NCI-H2227 treated with DMSO at 0.1 percent for 48 hours (cell line): Measurements from ENCODE around the gene MAG.

Experiments used
- DNase-seq: peaks from one replicate; lab custom pipeline; 2025; lab: John Stamatoyannopoulos, UW

MAG gene

GRCh38 chr19:35318679-35319448 is 26.9 kb downstream of the MAG start:
- DNase-seq = no peak

DNA sequence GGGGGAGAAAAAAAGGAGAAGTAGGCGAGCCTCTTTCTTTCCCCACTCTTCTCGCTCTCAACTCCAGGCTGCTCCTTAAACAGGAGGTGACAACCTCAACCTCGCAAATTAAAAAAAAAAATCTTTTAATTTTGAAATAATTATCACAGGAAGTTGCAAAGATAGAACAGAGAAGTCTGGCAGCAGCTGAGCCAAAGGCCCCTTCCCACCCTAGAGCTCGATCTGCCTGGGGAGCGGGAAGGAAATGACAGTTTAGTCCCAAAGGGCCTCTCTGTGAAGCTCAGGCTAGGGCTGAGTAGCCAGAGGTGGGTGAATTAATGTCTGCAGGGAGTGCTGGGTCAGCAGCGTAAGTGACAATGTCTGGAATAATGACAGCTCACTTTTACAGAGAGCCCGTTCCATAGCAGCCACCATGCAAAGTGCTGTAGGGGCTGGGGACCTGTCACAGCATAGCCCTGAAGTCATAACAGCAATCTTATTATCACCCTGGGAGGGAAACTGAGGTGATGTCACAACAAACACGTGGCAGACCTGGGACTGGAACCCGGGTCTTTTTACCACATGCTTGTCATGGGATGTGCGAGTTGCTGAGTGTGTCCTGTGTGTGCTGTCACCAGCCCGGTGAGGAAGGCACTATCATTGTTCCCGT is 28.2 kb downstream of the MAG start:
- DNase-seq = peak; percentile 35

DNA sequence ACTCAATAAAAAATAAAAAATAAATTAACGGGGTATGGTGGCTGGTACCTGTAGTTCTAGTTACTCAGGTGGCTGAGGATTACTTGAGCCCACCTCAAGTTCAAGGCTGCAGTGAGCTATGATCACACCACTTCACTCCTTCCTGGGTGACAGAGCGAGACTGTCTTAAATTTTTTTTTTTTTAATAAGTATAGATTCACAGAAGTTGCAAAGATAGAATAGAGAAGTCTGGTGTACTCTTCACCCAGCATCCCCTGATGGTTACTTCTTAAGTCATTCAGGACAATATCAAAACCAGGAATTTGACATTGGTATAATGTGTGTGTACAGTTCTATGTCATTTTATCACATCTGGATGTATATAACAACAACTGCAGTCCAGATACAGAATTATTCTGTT is 29.3 kb downstream of the MAG start:
- DNase-seq = no peak

DNA sequence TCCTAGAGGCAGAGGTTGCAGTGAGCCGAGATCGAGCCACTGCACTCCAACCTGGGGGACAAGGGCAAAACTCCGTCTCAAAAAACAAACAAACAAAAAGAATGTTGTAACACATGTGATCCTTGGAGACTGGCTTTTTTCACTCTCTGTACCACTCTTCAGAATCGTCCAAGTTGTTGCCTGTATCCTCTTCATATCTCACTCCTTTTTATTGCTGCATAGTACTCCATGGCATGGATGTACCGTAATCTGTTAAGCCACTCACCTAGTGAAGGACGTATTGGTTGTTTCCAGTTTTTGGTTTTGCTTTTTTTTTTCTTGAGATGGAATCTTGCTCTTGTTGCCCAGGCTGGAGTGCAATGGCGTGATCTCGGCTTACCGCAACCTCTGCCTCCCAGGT is 30.1 kb downstream of the MAG start:
- DNase-seq = no peak

DNA sequence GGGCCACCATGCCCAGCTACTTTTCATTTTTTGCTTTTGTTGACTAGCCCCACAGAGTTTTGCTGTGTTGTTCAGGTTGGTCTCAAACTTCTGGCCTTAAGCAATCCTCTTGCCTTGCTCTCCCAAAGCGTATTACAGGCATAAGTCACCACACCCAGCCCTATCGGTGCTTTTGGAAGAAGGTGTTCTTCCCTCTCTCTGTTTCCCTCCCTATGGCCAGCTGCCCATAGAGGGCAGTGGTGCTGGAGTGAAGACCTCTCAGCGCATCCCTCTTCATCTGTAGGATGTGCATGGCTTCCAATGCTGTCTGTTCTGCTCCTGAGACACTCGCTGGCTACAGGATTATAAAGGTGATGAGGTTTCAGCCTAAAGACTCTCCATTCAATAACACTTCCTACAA is 35.7 kb downstream of the MAG start:
- no peak for DNase-seq

DNA sequence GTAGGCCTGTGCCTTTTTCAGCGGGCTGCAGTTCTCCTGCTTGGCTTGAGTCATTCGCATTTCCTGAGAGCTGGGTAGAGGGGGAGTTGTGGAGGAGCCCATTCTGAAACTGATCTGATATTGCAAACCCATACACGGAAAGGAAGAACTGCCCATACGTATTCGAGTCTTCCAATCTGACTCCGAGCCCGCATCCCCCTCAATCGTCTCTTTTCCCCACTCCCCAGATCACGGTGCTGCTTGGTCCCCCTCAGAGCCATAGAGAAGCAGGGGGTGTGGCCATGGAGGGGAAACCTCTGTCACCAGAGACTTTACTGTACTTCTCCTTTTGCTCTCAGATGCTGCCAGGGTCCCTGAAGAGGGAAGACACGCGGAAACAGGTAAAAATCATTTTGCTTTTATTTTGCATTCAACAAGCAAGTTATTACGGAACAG is 36.9 kb downstream of the MAG start, which contains the start of gene CD22:
Gene CD22 (plus strand): TSS at position 337 of the 435 bp plus-strand sequence. CDS start 2,854 bp downstream, outside the sequence.
- no peak for DNase-seq

DNA sequence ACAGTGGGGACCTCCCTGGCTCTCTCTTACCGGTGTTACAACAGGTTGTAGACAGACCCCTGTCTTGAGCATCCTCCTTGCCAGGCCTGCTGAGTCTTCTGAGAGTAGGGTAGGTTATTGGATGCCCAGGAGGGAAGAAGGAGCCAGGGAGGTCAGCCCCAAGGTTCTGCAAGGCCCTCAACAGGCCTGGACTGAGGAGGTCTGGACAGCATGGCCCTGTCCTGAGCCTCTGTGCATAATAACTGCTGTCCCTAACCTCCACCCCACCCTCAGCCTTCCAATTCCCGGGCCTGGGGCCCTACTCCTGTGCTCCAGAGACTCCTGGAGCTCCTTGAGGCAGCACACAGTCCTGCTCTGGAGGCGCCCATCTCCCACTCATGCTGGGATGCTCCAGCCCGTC is 37.4 kb downstream of the MAG start:
- DNase-seq = no peak

DNA sequence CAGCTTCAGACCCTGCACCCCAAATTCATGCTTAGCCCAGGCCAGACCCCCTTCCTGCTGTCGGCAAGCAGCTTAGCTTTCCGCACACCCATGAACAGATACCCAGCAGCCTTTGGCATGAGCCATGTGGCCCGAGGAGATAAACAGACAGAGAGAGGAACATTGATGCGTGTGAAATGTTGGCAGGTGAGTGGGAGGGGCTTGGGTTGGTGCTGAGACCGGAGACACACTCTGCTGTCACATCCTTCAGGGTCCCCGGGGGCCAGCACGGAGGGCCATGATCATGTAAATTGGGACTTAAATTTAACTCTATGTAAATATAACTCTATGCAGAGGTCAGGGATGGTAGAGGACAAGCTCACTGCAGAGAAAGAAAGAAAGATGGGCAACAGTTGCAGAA is 38.5 kb downstream of the MAG start:
- no peak for DNase-seq

- DNase-seq = no peak
These were observed 39.7 kb downstream of the MAG start for GRCh38 chr19:35331551-35332214.

- DNase-seq = no peak
These were observed 40.9 kb downstream of the MAG start for GRCh38 chr19:35332817-35333216.

GRCh38 chr19:35334144-35334753 is 42.3 kb downstream of the MAG start:
- no peak for DNase-seq

DNA sequence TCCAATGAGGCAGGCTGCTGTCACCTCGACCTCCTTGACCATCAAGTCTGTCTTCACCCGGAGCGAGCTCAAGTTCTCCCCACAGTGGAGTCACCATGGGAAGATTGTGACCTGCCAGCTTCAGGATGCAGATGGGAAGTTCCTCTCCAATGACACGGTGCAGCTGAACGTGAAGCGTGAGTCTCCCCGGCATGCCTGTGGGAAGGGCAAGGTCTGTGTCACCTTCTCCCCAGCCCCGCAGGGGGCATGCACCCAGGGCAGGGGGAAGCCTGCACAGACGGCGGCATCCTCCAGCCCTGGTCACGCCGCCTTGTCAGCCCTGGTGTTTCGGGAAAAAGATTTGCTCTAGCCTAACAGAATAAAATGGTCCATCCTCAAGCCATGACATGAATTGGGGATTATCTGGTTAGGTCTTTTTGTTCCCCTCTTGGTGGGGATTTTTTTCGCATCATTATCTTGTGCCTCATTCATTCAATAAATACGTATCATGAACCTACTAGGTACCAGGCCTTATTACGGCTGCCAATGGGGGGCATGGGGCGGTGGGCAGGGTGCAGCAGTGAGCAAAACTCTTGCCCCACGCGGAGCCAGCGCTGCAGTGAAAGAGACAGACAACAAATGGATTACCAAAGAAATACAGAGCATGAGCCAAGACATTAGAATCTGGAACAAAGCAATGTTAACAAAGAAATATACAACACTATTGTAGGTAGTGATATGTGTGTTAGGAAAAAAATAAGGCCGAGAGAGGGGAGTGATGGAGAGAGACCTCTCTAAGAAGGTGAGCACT is 44.4 kb downstream of the MAG start:
- DNase-seq = no peak

DNA sequence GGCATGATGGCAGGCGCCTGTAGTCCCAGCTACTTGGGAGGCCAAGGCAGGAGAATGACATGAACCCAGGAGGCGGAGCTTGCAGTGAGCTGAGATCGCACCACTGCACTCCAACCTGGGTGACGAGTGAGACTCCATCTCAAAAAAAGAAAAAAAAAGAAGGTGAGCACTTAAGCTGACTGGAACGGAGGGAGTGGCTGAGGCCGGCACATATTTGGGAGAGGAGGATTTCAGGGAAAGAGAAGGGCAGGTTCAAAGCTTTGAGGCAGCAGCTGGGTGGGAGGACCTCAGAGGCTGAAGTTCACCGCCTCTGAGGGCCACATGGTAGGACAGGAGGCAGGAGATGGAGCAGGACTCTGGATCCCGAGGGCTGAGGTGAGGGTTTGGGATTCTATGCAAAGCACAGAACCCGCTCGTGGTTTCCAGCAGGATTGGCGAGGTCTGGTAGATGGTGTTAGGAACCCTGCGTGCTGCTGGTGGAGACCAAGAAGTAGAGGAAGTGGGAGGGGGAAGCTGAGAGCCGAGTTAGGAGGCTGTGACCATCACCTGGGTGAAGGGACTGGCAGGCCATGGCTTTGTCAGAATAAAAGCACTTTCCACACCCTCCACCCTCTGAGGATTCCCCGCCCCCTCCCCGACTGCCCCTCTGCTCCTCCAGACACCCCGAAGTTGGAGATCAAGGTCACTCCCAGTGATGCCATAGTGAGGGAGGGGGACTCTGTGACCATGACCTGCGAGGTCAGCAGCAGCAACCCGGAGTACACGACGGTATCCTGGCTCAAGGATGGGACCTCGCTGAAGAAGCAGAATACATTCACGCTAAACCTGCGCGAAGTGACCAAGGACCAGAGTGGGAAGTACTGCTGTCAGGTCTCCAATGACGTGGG is 45.4 kb downstream of the MAG start:
- DNase-seq = no peak

GRCh38 chr19:35337984-35338296 is 46.0 kb downstream of the MAG start:
- no peak for DNase-seq

DNA sequence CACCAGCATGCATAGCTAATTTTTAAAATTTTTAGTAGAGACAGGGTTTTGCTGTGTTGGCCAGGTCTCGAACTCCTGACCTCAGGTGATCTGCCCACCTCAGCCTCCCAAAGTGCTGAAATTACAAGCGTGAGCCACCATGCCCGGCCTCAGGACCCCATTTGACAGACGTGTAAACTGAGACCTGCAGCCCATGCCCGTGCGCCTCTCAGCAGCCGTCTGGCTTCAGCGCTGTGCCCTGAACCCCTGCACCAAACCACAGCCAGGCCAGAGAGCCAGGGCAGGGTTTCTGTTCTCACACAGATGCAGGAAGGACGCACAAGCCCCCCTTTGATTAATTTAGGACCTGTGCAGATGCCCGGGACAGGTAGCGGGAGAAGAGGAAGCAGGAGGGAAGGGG is 48.5 kb downstream of the MAG start:
- DNase-seq = no peak

- no peak for DNase-seq
These were observed 49.0 kb downstream of the MAG start for GRCh38 chr19:35341006-35341405.

DNA sequence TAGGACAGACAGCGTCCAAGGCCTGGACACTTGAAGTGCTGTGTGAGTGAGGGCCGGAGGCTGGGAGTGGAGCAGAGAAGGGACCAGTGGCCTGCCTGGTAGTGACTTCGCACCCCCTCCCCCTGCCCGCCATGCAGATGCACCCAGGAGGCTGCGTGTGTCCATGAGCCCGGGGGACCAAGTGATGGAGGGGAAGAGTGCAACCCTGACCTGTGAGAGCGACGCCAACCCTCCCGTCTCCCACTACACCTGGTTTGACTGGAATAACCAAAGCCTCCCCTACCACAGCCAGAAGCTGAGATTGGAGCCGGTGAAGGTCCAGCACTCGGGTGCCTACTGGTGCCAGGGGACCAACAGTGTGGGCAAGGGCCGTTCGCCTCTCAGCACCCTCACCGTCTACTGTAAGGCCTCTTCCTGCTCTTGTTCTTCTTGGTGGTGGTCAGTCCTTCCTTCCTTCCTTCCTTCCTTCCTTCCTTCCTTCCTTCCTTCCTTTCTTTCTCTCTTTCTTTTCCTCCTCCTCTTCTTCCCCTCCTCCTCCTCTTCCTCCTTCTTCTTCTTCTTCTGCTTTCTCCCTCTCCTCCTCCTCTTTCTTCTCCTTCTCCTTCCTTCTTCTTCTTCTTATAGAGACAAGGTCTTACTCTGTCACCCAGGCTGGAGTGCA is 49.7 kb downstream of the MAG start:
- DNase-seq = no peak

DNA sequence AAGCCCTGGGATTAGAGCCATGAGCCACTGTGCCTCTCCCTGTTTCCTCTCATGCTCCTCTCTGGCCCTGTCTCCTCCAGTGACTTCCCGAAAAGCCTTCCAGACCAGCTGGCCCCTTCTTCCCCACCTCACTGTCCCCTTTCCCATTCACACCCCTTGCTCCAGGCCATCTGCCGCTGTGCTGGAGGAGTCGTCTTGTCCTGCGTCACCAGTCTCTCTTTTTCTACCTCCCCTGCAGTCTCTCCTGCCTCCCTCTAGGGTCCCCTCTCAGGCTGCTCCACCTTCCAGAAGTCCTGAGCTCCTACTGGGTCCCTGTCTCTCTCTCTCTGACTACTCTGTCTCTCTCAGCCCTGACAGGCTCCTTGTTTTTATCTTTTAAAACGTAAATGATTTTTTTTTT is 50.5 kb downstream of the MAG start:
- DNase-seq = peak; percentile 49

DNA sequence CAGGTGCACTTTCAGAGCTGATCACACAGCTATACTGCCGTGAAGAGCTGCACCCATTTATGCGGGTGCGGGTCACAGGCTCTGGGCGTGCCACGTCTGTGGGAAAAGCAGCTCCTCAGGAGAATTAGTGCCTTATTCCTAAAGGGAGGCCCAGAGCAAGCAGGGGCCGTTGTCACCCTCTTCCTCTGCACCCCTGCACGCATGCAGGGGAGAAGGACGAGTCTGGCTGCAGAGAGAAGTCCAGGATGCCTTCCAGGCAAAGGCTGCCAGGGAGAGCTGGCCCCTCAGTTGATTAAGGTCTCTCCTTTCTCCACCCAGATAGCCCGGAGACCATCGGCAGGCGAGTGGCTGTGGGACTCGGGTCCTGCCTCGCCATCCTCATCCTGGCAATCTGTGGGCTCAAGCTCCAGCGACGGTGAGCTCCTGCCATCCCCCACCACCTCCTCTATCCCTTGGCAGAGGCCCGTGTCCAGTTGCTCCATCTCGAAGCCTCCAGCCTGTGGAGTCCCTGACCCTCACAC is 52.6 kb downstream of the MAG start:
- DNase-seq = no peak

GRCh38 chr19:35345671-35346111 is 53.7 kb downstream of the MAG start:
- no peak for DNase-seq
